ENCODE results near the gene C1orf35.
"Not testable (repeated sequence)": the region's sequence is repeated elsewhere in the genome, so short reads cannot be mapped to it uniquely, and the experiment has no call there.

C1orf35 gene

GRCh38 chr1:228142155-228142691, 39.1 kb upstream of the C1orf35 start:
- DNase-seq (ENCODE audit: low read depth), result no peak

GRCh38 chr1:228141226-228142044, 38.3 kb upstream of the C1orf35 start:
- DNase-seq (ENCODE audit: low read depth), result no peak

- DNase-seq (ENCODE audit: low read depth), result no peak
Measured at GRCh38 chr1:228140724-228141225, 37.6 kb upstream of the C1orf35 start.

GRCh38 chr1:228139931-228140723, 37.0 kb upstream of the C1orf35 start, which contains the start of gene GUK1:
Gene GUK1, plus strand, starts transcription at chr1:228140279. Its CDS starts 24 bp downstream, at chr1:228140303.
- DNase-seq (ENCODE audit: low read depth), result peak; percentile 96

- no peak for DNase-seq (ENCODE audit: low read depth)
Measured at GRCh38 chr1:228139406-228139930, 36.3 kb upstream of the C1orf35 start.

GRCh38 chr1:228136901-228137300, 33.8 kb upstream of the C1orf35 start:
- DNase-seq (ENCODE audit: low read depth), result no peak

- DNase-seq (ENCODE audit: low read depth), result no peak
Measured at GRCh38 chr1:228134591-228134990, 31.5 kb upstream of the C1orf35 start.

- no peak for DNase-seq (ENCODE audit: low read depth)
Measured at GRCh38 chr1:228131766-228132165, 28.6 kb upstream of the C1orf35 start.

- no peak for DNase-seq (ENCODE audit: low read depth)
Measured at GRCh38 chr1:228125185-228125584, 22.1 kb upstream of the C1orf35 start.

- DNase-seq (ENCODE audit: low read depth), result no peak
Measured at GRCh38 chr1:228123505-228123904, 20.4 kb upstream of the C1orf35 start.

GRCh38 chr1:228122921-228123441, 19.9 kb upstream of the C1orf35 start:
- DNase-seq (ENCODE audit: low read depth), result no peak

GRCh38 chr1:228120857-228121489, 17.8 kb upstream of the C1orf35 start:
- no peak for DNase-seq (ENCODE audit: low read depth)

- no peak for DNase-seq (ENCODE audit: low read depth)
Measured at GRCh38 chr1:228120351-228120750, 17.2 kb upstream of the C1orf35 start.

GRCh38 chr1:228118040-228118439, 14.9 kb upstream of the C1orf35 start:
- DNase-seq (ENCODE audit: low read depth), result no peak

GRCh38 chr1:228117335-228117734, 14.2 kb upstream of the C1orf35 start:
- no peak for DNase-seq (ENCODE audit: low read depth)

GRCh38 chr1:228114827-228115226, 11.7 kb upstream of the C1orf35 start:
- no peak for DNase-seq (ENCODE audit: low read depth)

- no peak for DNase-seq (ENCODE audit: low read depth)
Measured at GRCh38 chr1:228112617-228113016, 9.5 kb upstream of the C1orf35 start.

- no peak for DNase-seq (ENCODE audit: low read depth)
Measured at GRCh38 chr1:228112167-228112566, 9.0 kb upstream of the C1orf35 start.

GRCh38 chr1:228111315-228111714, 8.2 kb upstream of the C1orf35 start:
- DNase-seq (ENCODE audit: low read depth), result not testable (repeated sequence)

GRCh38 chr1:228110556-228110955, 7.4 kb upstream of the C1orf35 start:
- DNase-seq (ENCODE audit: low read depth), result no peak

- no peak for DNase-seq (ENCODE audit: low read depth)
Measured at GRCh38 chr1:228109962-228110488, 6.9 kb upstream of the C1orf35 start.

All from non-pigmented ciliary epithelial cell (primary cell).